Activated CD4-positive, CD25-positive, alpha-beta regulatory T cell treated with anti-CD3 and anti-CD28 coated beads, Interleukin-2, amount 50 U/mL, for 72 hours (primary cell): Measurements from ENCODE around the gene SH3BP4.

Source experiments
- DNase-seq: peaks from one replicate; pipeline ENCODE4 v3.0.0; 2021

Gene SH3BP4

GRCh38 chr2:235024931-235025773 is 73.3 kb downstream of the SH3BP4 start:
- DNase-seq: no peak

- no peak for DNase-seq
These were observed 74.2 kb downstream of the SH3BP4 start for GRCh38 chr2:235025800-235026536.

- DNase-seq: no peak
These were observed 75.1 kb downstream of the SH3BP4 start for GRCh38 chr2:235026649-235027557.

GRCh38 chr2:235027558-235028214 is 75.9 kb downstream of the SH3BP4 start:
- DNase-seq: no peak

- no peak for DNase-seq
These were observed 76.8 kb downstream of the SH3BP4 start for GRCh38 chr2:235028646-235029045.

- DNase-seq: no peak
These were observed 77.2 kb downstream of the SH3BP4 start for GRCh38 chr2:235029054-235029453.

- DNase-seq: no peak
These were observed 78.3 kb downstream of the SH3BP4 start for GRCh38 chr2:235030126-235030525.

GRCh38 chr2:235030936-235031335 is 79.1 kb downstream of the SH3BP4 start:
- DNase-seq: no peak

GRCh38 chr2:235031686-235032373 is 80.0 kb downstream of the SH3BP4 start:
- no peak for DNase-seq

- no peak for DNase-seq
These were observed 80.6 kb downstream of the SH3BP4 start for GRCh38 chr2:235032466-235032865.

- DNase-seq: no peak
These were observed 81.1 kb downstream of the SH3BP4 start for GRCh38 chr2:235032949-235033348.

- DNase-seq: no peak
These were observed 82.7 kb downstream of the SH3BP4 start for GRCh38 chr2:235034265-235035118.

- DNase-seq: no peak
These were observed 85.9 kb downstream of the SH3BP4 start for GRCh38 chr2:235037604-235038166.

- DNase-seq: no peak
These were observed 89.6 kb downstream of the SH3BP4 start for GRCh38 chr2:235041221-235041917.

- DNase-seq: no peak
These were observed 90.2 kb downstream of the SH3BP4 start for GRCh38 chr2:235041918-235042575.

- DNase-seq: no peak
These were observed 91.0 kb downstream of the SH3BP4 start for GRCh38 chr2:235042576-235043515.

- no peak for DNase-seq
These were observed 92.1 kb downstream of the SH3BP4 start for GRCh38 chr2:235043762-235044500.
